Spleen (tissue), 11 donors: ENCODE measurements around the gene PROM2. TPM values are rescaled to one million over a fixed set of nuclear protein-coding genes. Genes with fewer than 3 reads are reported as not detected.
"Not testable (repeated sequence)": the region's sequence is repeated elsewhere in the genome, so short reads cannot be mapped to it uniquely, and the experiment has no call there.

ENCODE experiments used
- DNase-seq: peaks from one replicate; pipeline ENCODE4 v3.0.0-alpha.2; 2020
- H3K27ac ChIP-seq, 8 donors: fragments of 200-600 bp; sonication (generic) in 7 of 8; 1 replicate in 4 of 8; 2 replicates in 4 of 8; pipeline versions ENCODE4 v1.5.0 to v1.8.0; 2016 to 2021; ENCODE audit warnings: inconsistent platforms in 4 of 8, mild to moderate bottlenecking in 4 of 8, moderate library complexity in 1 of 8
- H3K27me3 ChIP-seq, 7 donors: fragments of 200-600 bp; sonication (generic) in 6 of 7; replicated peaks in 1 of 7; 1 replicate in 4 of 7; 2 replicates in 3 of 7; pipeline versions ENCODE4 v1.5.0 to v1.8.0; 2016 to 2021; ENCODE audit warnings: inconsistent platforms in 3 of 7, mild to moderate bottlenecking in 1 of 7
- H3K36me3 ChIP-seq, 6 donors: fragments of 200-600 bp; sonication (generic) in 5 of 6; 1 replicate in 4 of 6; 2 replicates in 2 of 6; pipeline versions ENCODE4 v1.5.0 to v1.8.0; 2016 to 2021; ENCODE audit warnings: inconsistent platforms in 2 of 6
- H3K4me1 ChIP-seq, 6 donors: fragments of 200-600 bp; sonication (generic) in 5 of 6; 1 replicate in 3 of 6; 2 replicates in 3 of 6; pipeline versions ENCODE4 v1.5.0 to v1.8.0; 2016 to 2021; ENCODE audit warnings: inconsistent platforms in 3 of 6
- H3K4me3 ChIP-seq, 8 donors: fragments of 200-600 bp; sonication (generic) in 7 of 8; 1 replicate in 4 of 8; 2 replicates in 4 of 8; pipeline versions ENCODE4 v1.5.0 to v1.8.0; 2016 to 2021; ENCODE audit warnings: inconsistent platforms in 4 of 8, mild to moderate bottlenecking in 4 of 8, moderate library complexity in 2 of 8
- H3K9me3 ChIP-seq, 8 donors: fragments of 200-600 bp; sonication (generic) in 7 of 8; 1 replicate in 4 of 8; 2 replicates in 4 of 8; pipeline versions ENCODE4 v1.5.0 to v1.8.0; 2016 to 2021; ENCODE audit warnings: inconsistent platforms in 4 of 8
- POLR2A ChIP-seq, 3 donors: fragments of 450-650 bp; IDR thresholded peaks; one replicate each; pipeline ENCODE4 v1.5.1; 2017; ENCODE audit warnings: antibody characterized with exemption in 3 of 3, mild to moderate bottlenecking in 1 of 3
- POLR2AphosphoS5 ChIP-seq, 3 donors: sonication (generic); formaldehyde crosslinking; IDR thresholded peaks; one replicate each; pipeline ENCODE4 v1.5.1; 2017; ENCODE audit warnings: antibody characterized with exemption in 3 of 3
- WGBS, 5 donors: extraction: QIAGEN DNeasy Blood & Tissue Kit in 3 of 5; methylation state at CpG; one replicate each; pipeline versions ENCODE4 v1.1.5 to v1.1.7; 2013 to 2018; 5-methylcytosine and 5-hydroxymethylcytosine counted together
- intact Hi-C: fragments of 100-400 bp; cut with DNase I; formaldehyde crosslinking; loops from one replicate; pipeline ENCODE4 v1.15.0; 2023; ENCODE audit warnings: low total_unique reads
- polyA plus RNA-seq, 3 donors: library from polyadenylated mRNA; stranded (reverse); fragments of 200-250 nt; gene quantifications; one replicate each; pipeline ENCODE4 v1.2.1, GENCODE V29; 2013
- total RNA-seq, 7 donors: library from RNA; depleted of rRNA in 3 of 7; stranded (reverse); fragments of >200 nt in 3 of 7; fragmentation: NEBNext Ultra II Directional in 4 of 7; extraction: Animal tissue kit (Norgen Biotek cat#: 25700) in 4 of 7; gene quantifications; one replicate each; pipeline versions ENCODE4 v1.1.0 to v1.2.1, GENCODE V29; 2016 to 2021
- TF ChIP-seq, protein P1 (sequence below), 11 experiments: fragments of 200-600 bp in 7 of 11; fragments of 450-650 bp in 4 of 11; sonication (generic) in 4 of 11; IDR thresholded peaks in 8 of 11; conservative IDR thresholded peaks in 3 of 11; 1 replicate in 7 of 11; 2 replicates in 4 of 11; pipeline versions ENCODE4 v1.4.0 to v1.8.0; 2016 to 2021; ENCODE audit warnings: antibody characterized with exemption in 11 of 11, inconsistent platforms in 4 of 11, mild to moderate bottlenecking in 1 of 11
- donor health status: healthy with polysubstance abuse.
- donor health status: DM: no; HTN: no; CAD: no; lungs with moderate emphysema.
- donor health status: DM: no; HTN: no; CAD: no.
- donor health status: Bipolar disorder and iron deficiency.
- donor health status: healthy.
- donor health status: DM: no; HTN: no; CAD: no.
- donor health status: DM: yes; HTN: yes; CAD: no.

Gene PROM2
- total and polyA plus RNA-seq, 10 donors: 0.21 to 4.9 (median 1.4) TPM

DNA sequence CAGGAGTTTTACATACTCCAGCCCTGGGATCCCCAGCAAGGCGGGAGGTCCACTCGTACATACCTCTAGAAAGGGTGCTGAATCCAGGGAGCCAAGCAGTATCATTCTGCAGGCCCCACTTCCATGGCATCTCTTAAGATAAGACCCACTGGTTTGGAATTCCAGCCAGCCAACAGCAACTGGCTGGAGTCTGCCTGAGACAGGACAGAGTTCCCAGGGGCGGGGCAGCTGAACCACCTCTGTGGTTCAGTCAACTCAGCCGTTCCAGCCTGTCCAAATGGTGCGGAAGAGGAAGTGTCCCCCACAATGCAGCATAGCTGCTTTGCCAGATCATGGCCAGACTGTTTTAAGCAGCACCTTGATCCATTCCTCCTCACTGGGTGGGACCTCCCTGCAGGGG lies 33.7 kb upstream of the PROM2 start:
- Histone ChIP-seq H3K9me3 (peaks cover 0 to 95% (median 84%) of the 10 kb centered on the region in 8 donors), H3K4me3 (no peak overlapping the region)
- WGBS, 5 donors: 85 to 93% (median 88%) methylated on average over 4 to 5 of the region's 5 CpGs

DNA sequence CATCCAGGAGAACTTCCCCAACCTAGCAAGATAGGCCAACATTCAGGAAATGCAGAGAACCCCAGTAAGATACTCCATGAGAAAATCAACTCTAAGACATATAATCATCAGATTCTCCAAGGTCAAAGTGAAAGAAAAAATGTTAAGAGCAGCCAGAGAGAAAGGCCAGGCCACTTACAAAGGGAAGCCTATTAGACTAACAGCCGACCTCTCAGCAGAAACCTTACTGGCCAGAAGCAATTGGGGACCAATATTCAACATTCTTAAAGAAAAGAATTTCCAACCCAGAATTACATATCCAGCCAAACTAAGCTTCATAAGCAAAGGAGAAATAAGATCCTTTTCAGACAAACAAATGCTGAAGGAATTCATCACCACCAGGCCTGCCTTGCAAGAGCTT lies 32.2 kb upstream of the PROM2 start:
- WGBS, 5 donors: 85 to 100% (median 94%) methylated on average over 1 of the region's 1 CpG
- H3K4me1 ChIP-seq, H3K27me3 ChIP-seq, DNase-seq, intact Hi-C loops, H3K27ac ChIP-seq, H3K4me3 ChIP-seq, H3K36me3 ChIP-seq: not testable (repeated sequence)
- H3K9me3 ChIP-seq: peaks cover 0 to 96% (median 87%) of the 10 kb centered on the region in 8 donors

More for the DNA sequence above, 33.7 kb upstream of the PROM2 start:
- no peaks in the 10 kb centered on the region for H3K27me3 ChIP-seq
- no peak overlapping the region for H3K27ac ChIP-seq
- no peak for DNase-seq
- intact Hi-C loops: no loop called here
- H3K36me3 ChIP-seq: no peaks in the 10 kb centered on the region
- H3K4me1 ChIP-seq: no peaks in the 10 kb centered on the region
- TF ChIP-seq POLR2A (IDR thresholded peaks at IDR 0.05) (no peak), POLR2AphosphoS5 (IDR thresholded peaks at IDR 0.05) (no peak)
- TF ChIP-seq, protein P1, sequence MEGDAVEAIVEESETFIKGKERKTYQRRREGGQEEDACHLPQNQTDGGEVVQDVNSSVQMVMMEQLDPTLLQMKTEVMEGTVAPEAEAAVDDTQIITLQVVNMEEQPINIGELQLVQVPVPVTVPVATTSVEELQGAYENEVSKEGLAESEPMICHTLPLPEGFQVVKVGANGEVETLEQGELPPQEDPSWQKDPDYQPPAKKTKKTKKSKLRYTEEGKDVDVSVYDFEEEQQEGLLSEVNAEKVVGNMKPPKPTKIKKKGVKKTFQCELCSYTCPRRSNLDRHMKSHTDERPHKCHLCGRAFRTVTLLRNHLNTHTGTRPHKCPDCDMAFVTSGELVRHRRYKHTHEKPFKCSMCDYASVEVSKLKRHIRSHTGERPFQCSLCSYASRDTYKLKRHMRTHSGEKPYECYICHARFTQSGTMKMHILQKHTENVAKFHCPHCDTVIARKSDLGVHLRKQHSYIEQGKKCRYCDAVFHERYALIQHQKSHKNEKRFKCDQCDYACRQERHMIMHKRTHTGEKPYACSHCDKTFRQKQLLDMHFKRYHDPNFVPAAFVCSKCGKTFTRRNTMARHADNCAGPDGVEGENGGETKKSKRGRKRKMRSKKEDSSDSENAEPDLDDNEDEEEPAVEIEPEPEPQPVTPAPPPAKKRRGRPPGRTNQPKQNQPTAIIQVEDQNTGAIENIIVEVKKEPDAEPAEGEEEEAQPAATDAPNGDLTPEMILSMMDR (IDR thresholded peaks at IDR 0.05 in 8 of 11, conservative IDR thresholded peaks at IDR 0.05 in 3 of 11): no peak

DNA sequence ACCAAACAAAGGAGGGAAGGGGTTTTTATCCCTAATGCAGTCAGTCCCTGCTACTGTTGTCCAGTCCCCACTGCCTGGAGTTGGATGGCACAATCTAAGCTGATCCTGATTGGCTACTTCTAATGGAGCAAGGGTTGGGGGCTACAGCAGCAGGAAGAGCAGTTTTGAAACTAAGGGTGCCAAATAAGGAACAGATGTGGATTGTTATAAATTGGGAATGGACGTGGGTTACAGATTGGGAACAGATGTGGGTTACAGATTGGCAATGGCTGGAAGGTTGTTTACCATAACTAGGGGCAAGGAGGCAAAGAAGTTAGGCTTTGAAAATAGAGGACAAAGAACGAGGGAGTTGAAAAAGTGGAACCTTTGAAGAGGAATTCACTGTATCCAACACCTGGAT lies 16.0 kb upstream of the PROM2 start:
- Histone ChIP-seq H3K4me3 (no peak overlapping the region), H3K4me1 (no peaks in the 10 kb centered on the region), H3K27ac (no peak overlapping the region), H3K9me3 (peaks cover 0 to 39% (median 26%) of the 10 kb centered on the region in 8 donors), H3K36me3 (no peaks in the 10 kb centered on the region), H3K27me3 (no peaks in the 10 kb centered on the region)
- intact Hi-C loops: no loop called here
- TF ChIP-seq POLR2AphosphoS5 (IDR thresholded peaks at IDR 0.05): no peak
- TF ChIP-seq, protein P1 (IDR thresholded peaks at IDR 0.05 in 8 of 11, conservative IDR thresholded peaks at IDR 0.05 in 3 of 11): no peak
- TF ChIP-seq POLR2A (IDR thresholded peaks at IDR 0.05): no peak
- WGBS, 5 donors: 59 to 79% (median 68%) methylated on average over 2 of the region's 2 CpGs
- DNase-seq: no peak

DNA sequence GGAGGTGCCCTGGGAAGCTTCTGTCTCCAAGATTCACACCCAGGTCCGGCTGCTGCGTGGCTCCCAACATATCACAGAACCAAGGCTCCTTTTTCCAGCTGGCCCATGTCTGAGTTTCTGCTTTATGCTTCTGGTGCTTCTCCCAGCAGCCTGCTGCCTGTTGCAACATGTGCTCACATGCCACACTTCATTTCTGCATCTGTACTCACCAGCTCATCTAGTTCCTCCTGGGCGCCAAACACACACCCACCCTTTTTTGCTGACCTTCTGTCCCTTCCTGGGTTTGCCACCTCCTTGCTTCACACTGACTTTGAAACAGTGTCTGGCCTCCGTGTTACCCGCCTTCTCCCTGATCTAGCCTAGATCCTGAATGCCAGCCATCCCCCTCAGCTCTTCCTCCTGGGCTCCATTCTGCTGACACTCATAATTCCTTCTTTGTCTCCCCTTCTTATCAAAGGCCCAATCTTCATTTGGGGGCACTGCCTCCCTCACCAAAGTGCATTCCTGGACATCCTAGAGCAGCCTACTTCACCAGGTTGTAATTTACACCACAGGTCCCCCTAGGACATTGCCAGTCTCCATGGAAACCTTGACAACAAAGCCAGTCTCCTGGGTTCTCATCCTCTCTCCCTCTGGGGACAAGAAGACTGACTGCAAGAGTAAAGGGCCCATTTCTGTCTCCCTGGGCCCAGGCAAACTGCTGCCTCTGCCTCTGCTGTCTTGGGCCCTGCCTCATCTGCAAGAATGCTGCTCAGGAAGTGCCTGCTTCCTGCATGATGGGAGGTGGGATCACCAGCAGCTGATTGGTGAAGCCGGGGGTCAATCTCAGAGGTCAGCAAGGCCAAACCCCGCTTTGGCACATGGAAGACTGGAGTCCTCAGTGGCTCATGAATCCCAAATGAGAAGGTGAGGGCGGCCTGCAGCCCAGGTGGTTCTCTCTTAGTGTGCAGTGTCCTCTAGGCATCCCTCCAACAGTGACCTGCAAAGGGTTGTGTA lies 13.9 kb upstream of the PROM2 start:
- TF ChIP-seq POLR2A (IDR thresholded peaks at IDR 0.05): no peak
- no peak for TF ChIP-seq POLR2AphosphoS5 (IDR thresholded peaks at IDR 0.05)
- TF ChIP-seq, protein P1 (IDR thresholded peaks at IDR 0.05 in 8 of 11, conservative IDR thresholded peaks at IDR 0.05 in 3 of 11): no peak
- H3K4me1 ChIP-seq: no peaks in the 10 kb centered on the region
- no peaks in the 10 kb centered on the region for H3K27me3 ChIP-seq
- H3K36me3 ChIP-seq: no peaks in the 10 kb centered on the region
- no peak overlapping the region for H3K4me3 ChIP-seq
- intact Hi-C loops: no loop called here
- peaks cover 0 to 30% (median 22%) of the 10 kb centered on the region in 8 donors for H3K9me3 ChIP-seq
- peak; percentile 68 for DNase-seq
- no peak overlapping the region for H3K27ac ChIP-seq
- WGBS, 5 donors: 65 to 82% (median 70%) methylated on average over 6 to 8 of the region's 8 CpGs
